ENCODE measurements around the gene ALMS1.

The ALMS1 gene

DNA sequence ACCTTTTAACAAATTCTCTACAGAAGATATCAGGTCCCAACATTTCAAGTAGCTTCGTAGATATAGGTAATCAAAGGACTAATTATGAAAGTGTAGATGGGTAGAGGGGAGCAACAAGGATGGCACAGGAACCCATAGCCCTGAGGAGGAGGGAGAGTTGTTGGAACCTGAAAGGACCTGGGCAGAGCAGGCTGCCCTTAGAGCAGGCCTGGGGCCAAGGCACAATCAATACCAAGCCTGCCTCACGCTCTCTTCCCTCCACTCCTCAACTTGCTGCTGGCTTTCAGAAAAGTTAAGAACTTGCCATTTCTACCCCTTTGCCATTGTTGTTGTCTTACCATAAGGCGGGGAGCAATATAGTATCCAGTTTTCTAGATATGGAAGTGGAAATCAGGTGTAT lies 266.7 kb downstream of the ALMS1 start:
- H3K4me3 ChIP-seq (ENCODE audit: low read depth, low read length), result no peak overlapping the region
- TF ChIP-seq, protein P1, sequence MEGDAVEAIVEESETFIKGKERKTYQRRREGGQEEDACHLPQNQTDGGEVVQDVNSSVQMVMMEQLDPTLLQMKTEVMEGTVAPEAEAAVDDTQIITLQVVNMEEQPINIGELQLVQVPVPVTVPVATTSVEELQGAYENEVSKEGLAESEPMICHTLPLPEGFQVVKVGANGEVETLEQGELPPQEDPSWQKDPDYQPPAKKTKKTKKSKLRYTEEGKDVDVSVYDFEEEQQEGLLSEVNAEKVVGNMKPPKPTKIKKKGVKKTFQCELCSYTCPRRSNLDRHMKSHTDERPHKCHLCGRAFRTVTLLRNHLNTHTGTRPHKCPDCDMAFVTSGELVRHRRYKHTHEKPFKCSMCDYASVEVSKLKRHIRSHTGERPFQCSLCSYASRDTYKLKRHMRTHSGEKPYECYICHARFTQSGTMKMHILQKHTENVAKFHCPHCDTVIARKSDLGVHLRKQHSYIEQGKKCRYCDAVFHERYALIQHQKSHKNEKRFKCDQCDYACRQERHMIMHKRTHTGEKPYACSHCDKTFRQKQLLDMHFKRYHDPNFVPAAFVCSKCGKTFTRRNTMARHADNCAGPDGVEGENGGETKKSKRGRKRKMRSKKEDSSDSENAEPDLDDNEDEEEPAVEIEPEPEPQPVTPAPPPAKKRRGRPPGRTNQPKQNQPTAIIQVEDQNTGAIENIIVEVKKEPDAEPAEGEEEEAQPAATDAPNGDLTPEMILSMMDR (IDR thresholded peaks at IDR 0.05; ENCODE audit: borderline replicate concordance, insufficient read depth, low read depth, low read length), result no peak

DNA sequence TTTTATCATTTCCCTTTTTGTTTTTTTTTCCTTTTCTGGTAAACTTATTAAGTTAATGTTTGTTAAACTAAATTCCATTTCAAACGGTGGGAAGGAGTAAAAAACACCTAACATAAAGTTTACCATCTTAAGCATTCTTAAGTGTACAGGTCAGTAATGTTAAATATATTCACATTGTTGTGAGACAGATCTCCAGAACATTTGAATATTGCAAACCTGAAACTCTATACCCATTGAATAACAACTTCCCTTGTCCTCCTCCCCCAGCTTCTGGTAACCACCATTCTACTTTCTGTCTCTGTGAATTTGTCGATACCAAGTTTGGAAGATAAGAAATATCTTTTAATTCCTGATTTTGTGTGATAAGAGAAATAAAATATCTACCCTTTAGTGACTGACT lies 268.5 kb downstream of the ALMS1 start:
- no peak overlapping the region for H3K4me3 ChIP-seq (ENCODE audit: low read depth, low read length)
- TF ChIP-seq, protein P1 (IDR thresholded peaks at IDR 0.05; ENCODE audit: borderline replicate concordance, insufficient read depth, low read depth, low read length), result no peak

Measured in GM12875 (cell line).